SK-N-SH (cell line): Measurements from ENCODE around the gene NR1H4. TPM values are rescaled to one million over a fixed set of nuclear protein-coding genes. Genes with fewer than 3 reads are reported as not detected.

Source experiments
- CTCF ChIA-PET: fragments of 300-600, 350-600 bp; formaldehyde crosslinking; extraction: SDS; loops from one replicate; lab custom pipeline; 2021; lab: Yijun Ruan, JAX
- POLR2A ChIA-PET: fragments of 350-600 bp; sonication (Branson Sonifier 250); formaldehyde crosslinking; extraction: SDS; loops from one replicate; lab custom pipeline; 2020; ENCODE audit warnings: antibody characterized with exemption, inconsistent platforms; lab: Yijun Ruan, JAX
- DNase-seq: peaks from one replicate; pipeline ENCODE4 v3.0.0; 2012
- H2AFZ ChIP-seq: fragments of 200-600 bp; sonication (generic); 2 replicates; pipeline ENCODE4 v1.8.1; 2016; ENCODE audit warnings: antibody characterized with exemption, mild to moderate bottlenecking, low read depth
- H3F3A ChIP-seq: fragments of 200-600 bp; sonication (generic); replicated peaks from 2 replicates; pipeline ENCODE3; 2016; ENCODE audit warnings: antibody characterized with exemption, mild to moderate bottlenecking; ENCODE audit not compliant: insufficient read depth
- H3K27ac ChIP-seq, 2 experiments: fragments of 200-500 bp in 1 of 2; fragments of 200-600 bp in 1 of 2; sonication (Bioruptor generic) in 1 of 2; sonication (generic), shearing (Covaris generic) in 1 of 2; 2 replicates each; pipeline versions ENCODE4 v1.5.1 to v1.6.1; 2014 to 2016; ENCODE audit warnings: low read depth in 2 of 2, inconsistent platforms in 1 of 2, low read length in 1 of 2, mild to moderate bottlenecking in 1 of 2, mixed read lengths in 1 of 2
- H3K27me3 ChIP-seq: fragments of 200-600 bp; sonication (generic), shearing (Covaris generic); 2 replicates; pipeline ENCODE4 v1.6.1; 2016; ENCODE audit warnings: mixed run types; ENCODE audit not compliant: insufficient read depth
- H3K36me3 ChIP-seq, 2 experiments: fragments of 200-500 bp in 1 of 2; fragments of 200-600 bp in 1 of 2; sonication (Bioruptor generic) in 1 of 2; sonication (generic) in 1 of 2; replicated peaks in 1 of 2; 2 replicates each; pipeline versions ENCODE3 to v1.5.1; 2014 to 2016; ENCODE audit warnings: low read length in 1 of 2, mild to moderate bottlenecking in 1 of 2; ENCODE audit not compliant: insufficient read depth in 2 of 2, control insufficient read depth in 1 of 2
- H3K4me1 ChIP-seq, 2 experiments: fragments of 200-500 bp in 1 of 2; fragments of 200-600 bp in 1 of 2; sonication (Bioruptor generic) in 1 of 2; sonication (generic), shearing (Covaris generic) in 1 of 2; 2 replicates each; pipeline versions ENCODE4 v1.5.1 to v1.6.1; 2014 to 2016; ENCODE audit warnings: low read depth in 1 of 2, low read length in 1 of 2, mixed run types in 1 of 2; ENCODE audit not compliant: insufficient read depth in 2 of 2, control insufficient read depth in 1 of 2
- H3K4me2 ChIP-seq: fragments of 200-600 bp; sonication (generic), shearing (Covaris generic); 2 replicates; pipeline ENCODE4 v1.6.1; 2017; ENCODE audit warnings: mixed run types
- H3K4me3 ChIP-seq, 2 experiments: fragments of 200-500 bp in 1 of 2; fragments of 200-600 bp in 1 of 2; sonication (Bioruptor generic) in 1 of 2; sonication (generic), shearing (Covaris generic) in 1 of 2; 2 replicates each; pipeline versions ENCODE4 v1.5.1 to v1.8.1; 2014 to 2016; ENCODE audit warnings: low read depth in 2 of 2, inconsistent platforms in 1 of 2, low read length in 1 of 2, mild to moderate bottlenecking in 1 of 2, mixed read lengths in 1 of 2, moderate library complexity in 1 of 2
- H3K79me2 ChIP-seq: fragments of 200-600 bp; sonication (generic); 2 replicates; pipeline ENCODE4 v1.8.1; 2017; ENCODE audit warnings: mild to moderate bottlenecking; ENCODE audit not compliant: insufficient read depth
- H3K9ac ChIP-seq: fragments of 200-600 bp; sonication (generic); 2 replicates; pipeline ENCODE4 v1.6.1; 2017; ENCODE audit warnings: mixed run types
- H3K9me2 ChIP-seq: fragments of 200-600 bp; sonication (generic); 2 replicates; pipeline ENCODE4 v1.6.1; 2017; ENCODE audit warnings: mixed run types
- H3K9me3 ChIP-seq: fragments of 200-600 bp; sonication (generic); 2 replicates; pipeline ENCODE4 v1.6.1; 2017; ENCODE audit warnings: mixed run types, mild to moderate bottlenecking, moderate library complexity
- H4K20me1 ChIP-seq: fragments of 200-600 bp; sonication (generic); 2 replicates; pipeline ENCODE4 v1.6.1; 2017; ENCODE audit warnings: mild to moderate bottlenecking, mixed run types; ENCODE audit not compliant: insufficient read depth
- CTCF ChIP-seq: fragments of 200-600 bp; sonication (generic); IDR thresholded peaks from 2 replicates; pipeline ENCODE4 v1.6.1; 2017; ENCODE audit warnings: antibody characterized with exemption, mild to moderate bottlenecking, moderate library complexity
- FOXJ3 ChIP-seq: sonication (generic); formaldehyde crosslinking; IDR thresholded peaks from 2 replicates; pipeline ENCODE4 v1.5.1; 2020; ENCODE audit warnings: mild to moderate bottlenecking, missing genetic modification reagents
- GABPA ChIP-seq: IDR thresholded peaks from 2 replicates; pipeline ENCODE4 v1.4.0; 2012; ENCODE audit warnings: low read depth, mild to moderate bottlenecking
- GATA2 ChIP-seq: sonication (generic); formaldehyde crosslinking; IDR thresholded peaks from 2 replicates; pipeline ENCODE4 v1.5.0; 2020; ENCODE audit warnings: mild to moderate bottlenecking, missing genetic modification reagents
- IRF3 ChIP-seq: fragments of 150-350 bp; IDR thresholded peaks from 2 replicates; pipeline ENCODE4 v1.6.1; 2016; ENCODE audit warnings: mild to moderate bottlenecking, low read depth, low read length
- JUND ChIP-seq: IDR thresholded peaks from 2 replicates; pipeline ENCODE4 v1.4.0; 2012
- MAX ChIP-seq: IDR thresholded peaks from 2 replicates; pipeline ENCODE4 v1.4.0; 2012; ENCODE audit warnings: low read depth
- MEF2A ChIP-seq: IDR thresholded peaks from 2 replicates; pipeline ENCODE4 v1.4.0; 2012; ENCODE audit warnings: low read depth, borderline replicate concordance
- MXI1 ChIP-seq: IDR thresholded peaks from 2 replicates; pipeline ENCODE4 v1.6.1; 2012; ENCODE audit warnings: mild to moderate bottlenecking, low read depth, low read length, improper control_type of control experiment
- NFIC ChIP-seq: IDR thresholded peaks from 2 replicates; pipeline ENCODE4 v1.4.0; 2012; ENCODE audit warnings: borderline replicate concordance
- NRF1 ChIP-seq: IDR thresholded peaks from 2 replicates; pipeline ENCODE4 v1.6.1; 2012; ENCODE audit warnings: low read depth, mild to moderate bottlenecking, low read length
- RAD21 ChIP-seq: IDR thresholded peaks from 2 replicates; pipeline ENCODE4 v1.6.1; 2012; ENCODE audit warnings: mild to moderate bottlenecking, low read length
- RCOR1 ChIP-seq: fragments of 150-350 bp; IDR thresholded peaks from 2 replicates; pipeline ENCODE4 v1.6.1; 2017; ENCODE audit warnings: antibody characterized with exemption, low read length
- REST ChIP-seq: IDR thresholded peaks from 2 replicates; pipeline ENCODE4 v1.6.1; 2012; ENCODE audit warnings: mild to moderate bottlenecking, low read depth, low read length, moderate library complexity
- RFX5 ChIP-seq: IDR thresholded peaks from 2 replicates; pipeline ENCODE4 v1.6.1; 2012; ENCODE audit warnings: mild to moderate bottlenecking, improper control_type of control experiment, low read length
- TEAD4 ChIP-seq: IDR thresholded peaks from 2 replicates; pipeline ENCODE4 v1.4.0; 2012; ENCODE audit warnings: mild to moderate bottlenecking, borderline replicate concordance; ENCODE audit not compliant: insufficient read depth
- USF1 ChIP-seq: IDR thresholded peaks from 2 replicates; pipeline ENCODE4 v1.4.0; 2012; ENCODE audit warnings: low read depth, borderline replicate concordance
- YY1 ChIP-seq: IDR thresholded peaks from 2 replicates; pipeline ENCODE4 v1.4.0; 2012; ENCODE audit warnings: low read depth, mild to moderate bottlenecking
- polyA plus RNA-seq, 3 experiments: library from polyadenylated mRNA; depleted of rRNA; stranded (reverse); fragments of >200 nt; gene quantifications; 2 replicates each; pipeline ENCODE4 v1.2.3, GENCODE V29; 2012

Gene NR1H4
- polyA plus RNA-seq, 1 of the 3 experiments (the other 2 are of a cell fraction) = not detected

GRCh38 chr12:100434177-100434576, 39.5 kb upstream of the NR1H4 start:
- Histone ChIP-seq H3K9ac (no peak overlapping the region), H3K4me2 (no peak overlapping the region), H3F3A (no peaks in the 10 kb centered on the region), H3K79me2 (no peaks in the 10 kb centered on the region), H3K27me3 (no peaks in the 10 kb centered on the region), H3K27ac (no peak overlapping the region), H3K9me2 (no peaks in the 10 kb centered on the region), H3K4me3 (no peak overlapping the region), H2AFZ (no peak overlapping the region), H3K36me3 (no peaks in the 10 kb centered on the region), H4K20me1 (no peaks in the 10 kb centered on the region), H3K4me1 (no peaks in the 10 kb centered on the region), H3K9me3 (no peaks in the 10 kb centered on the region)
- DNase-seq = no peak
- TF ChIP-seq FOXJ3 (CRISPR knock-in tag) (no peak), RCOR1 (no peak), CTCF (no peak), MAX (no peak), RFX5 (no peak), MEF2A (no peak), REST (no peak), USF1 (no peak), TEAD4 (no peak), GATA2 (CRISPR knock-in tag) (no peak), YY1 (no peak), GABPA (no peak), IRF3 (no peak), MXI1 (no peak), NRF1 (no peak), NFIC (no peak), JUND (no peak), RAD21 (no peak)
- CTCF ChIA-PET = no interaction called here
- POLR2A ChIA-PET = no interaction called here
